ENCODE results near the gene EPM2A.

The EPM2A gene

GRCh38 chr6:145755682-145756081 lies 20.4 kb upstream of the EPM2A start:
- H3K9me3 ChIP-seq (ENCODE audit: insufficient read depth, low read depth, low read length) = no peaks in the 10 kb centered on the region
- no peaks in the 10 kb centered on the region for H3K27me3 ChIP-seq (ENCODE audit: insufficient read depth, low read length, poor library complexity, severe bottlenecking)
- H2AFZ ChIP-seq (ENCODE audit: low read length) = no peak overlapping the region
- H4K20me1 ChIP-seq (ENCODE audit: insufficient read depth, low read length, poor library complexity, severe bottlenecking) = no peaks in the 10 kb centered on the region
- H3K9ac ChIP-seq (ENCODE audit: low read depth, low read length, poor library complexity, severe bottlenecking) = no peak overlapping the region
- no peaks in the 10 kb centered on the region for H3K9me2 ChIP-seq (replicated peaks; ENCODE audit: low read depth, low read length)
- H3K4me3 ChIP-seq (ENCODE audit: low read length, poor library complexity, severe bottlenecking) = no peak overlapping the region
- H3K4me1 ChIP-seq (ENCODE audit: insufficient read depth, low read length, poor library complexity, severe bottlenecking) = peaks cover 4% of the 10 kb centered on the region
- no peaks in the 10 kb centered on the region for H3F3A ChIP-seq (ENCODE audit: low read depth)
- H3K4me2 ChIP-seq (ENCODE audit: low read depth, low read length, poor library complexity, severe bottlenecking) = no peak overlapping the region
- no peaks in the 10 kb centered on the region for H3K79me2 ChIP-seq (ENCODE audit: insufficient read depth, low read length)
- TF ChIP-seq CTCF (conservative IDR thresholded peaks at IDR 0.05; ENCODE audit: low read length) = no peak
- no peaks in the 10 kb centered on the region for H3K36me3 ChIP-seq (ENCODE audit: insufficient read depth, low read length)

- no peak overlapping the region for H2AFZ ChIP-seq (ENCODE audit: low read length)
- no peaks in the 10 kb centered on the region for H3K79me2 ChIP-seq (ENCODE audit: insufficient read depth, low read length)
- H3K9ac ChIP-seq (ENCODE audit: low read depth, low read length, poor library complexity, severe bottlenecking) = no peak overlapping the region
- H3F3A ChIP-seq (ENCODE audit: low read depth) = no peaks in the 10 kb centered on the region
- H3K27me3 ChIP-seq (ENCODE audit: insufficient read depth, low read length, poor library complexity, severe bottlenecking) = no peaks in the 10 kb centered on the region
- peaks cover 10% of the 10 kb centered on the region for H3K4me1 ChIP-seq (ENCODE audit: insufficient read depth, low read length, poor library complexity, severe bottlenecking)
- TF ChIP-seq EZH2phosphoT487 (IDR thresholded peaks at IDR 0.05; ENCODE audit: borderline replicate concordance) (no peak), CTCF (conservative IDR thresholded peaks at IDR 0.05; ENCODE audit: low read length) (no peak)
- no peaks in the 10 kb centered on the region for H3K9me2 ChIP-seq (replicated peaks; ENCODE audit: low read depth, low read length)
- H3K36me3 ChIP-seq (ENCODE audit: insufficient read depth, low read length) = no peaks in the 10 kb centered on the region
- H3K4me2 ChIP-seq (ENCODE audit: low read depth, low read length, poor library complexity, severe bottlenecking) = no peak overlapping the region
- no peak overlapping the region for H3K4me3 ChIP-seq (ENCODE audit: low read length, poor library complexity, severe bottlenecking)
- no peaks in the 10 kb centered on the region for H4K20me1 ChIP-seq (ENCODE audit: insufficient read depth, low read length, poor library complexity, severe bottlenecking)
- H3K9me3 ChIP-seq (ENCODE audit: insufficient read depth, low read depth, low read length) = no peaks in the 10 kb centered on the region
Measured at GRCh38 chr6:145752638-145753037, 17.3 kb upstream of the EPM2A start.

- H3K4me1 ChIP-seq (ENCODE audit: insufficient read depth, low read length, poor library complexity, severe bottlenecking) = peaks cover 6% of the 10 kb centered on the region
- no peaks in the 10 kb centered on the region for H3K9me3 ChIP-seq (ENCODE audit: insufficient read depth, low read depth, low read length)
- H3K4me2 ChIP-seq (ENCODE audit: low read depth, low read length, poor library complexity, severe bottlenecking) = peak overlapping the region; percentile 34
- no peaks in the 10 kb centered on the region for H3F3A ChIP-seq (ENCODE audit: low read depth)
- no peaks in the 10 kb centered on the region for H4K20me1 ChIP-seq (ENCODE audit: insufficient read depth, low read length, poor library complexity, severe bottlenecking)
- H3K79me2 ChIP-seq (ENCODE audit: insufficient read depth, low read length) = no peaks in the 10 kb centered on the region
- peak overlapping the region; percentile 11 for H3K4me3 ChIP-seq (ENCODE audit: low read length, poor library complexity, severe bottlenecking)
- H3K36me3 ChIP-seq (ENCODE audit: insufficient read depth, low read length) = no peaks in the 10 kb centered on the region
- H3K9me2 ChIP-seq (replicated peaks; ENCODE audit: low read depth, low read length) = no peaks in the 10 kb centered on the region
- no peaks in the 10 kb centered on the region for H3K27me3 ChIP-seq (ENCODE audit: insufficient read depth, low read length, poor library complexity, severe bottlenecking)
- H3K9ac ChIP-seq (ENCODE audit: low read depth, low read length, poor library complexity, severe bottlenecking) = no peak overlapping the region
- no peak overlapping the region for H2AFZ ChIP-seq (ENCODE audit: low read length)
- TF ChIP-seq EZH2phosphoT487 (IDR thresholded peaks at IDR 0.05; ENCODE audit: borderline replicate concordance) (no peak), CTCF (conservative IDR thresholded peaks at IDR 0.05; ENCODE audit: low read length) (no peak)
Measured at GRCh38 chr6:145749632-145750031, 14.3 kb upstream of the EPM2A start.

All from Loucy (cell line).